NCI-H1694 treated with DMSO at 0.1 percent for 48 hours (cell line): ENCODE results near the gene SLC35E1.
"Not testable (repeated sequence)": the region's sequence is repeated elsewhere in the genome, so short reads cannot be mapped to it uniquely, and the experiment has no call there.

ENCODE experiments used
- DNase-seq: peaks from one replicate; lab custom pipeline; 2025; lab: John Stamatoyannopoulos, UW

Gene SLC35E1

GRCh38 chr19:16544473-16545231 is 27.6 kb downstream of the SLC35E1 start:
- DNase-seq = no peak

DNA sequence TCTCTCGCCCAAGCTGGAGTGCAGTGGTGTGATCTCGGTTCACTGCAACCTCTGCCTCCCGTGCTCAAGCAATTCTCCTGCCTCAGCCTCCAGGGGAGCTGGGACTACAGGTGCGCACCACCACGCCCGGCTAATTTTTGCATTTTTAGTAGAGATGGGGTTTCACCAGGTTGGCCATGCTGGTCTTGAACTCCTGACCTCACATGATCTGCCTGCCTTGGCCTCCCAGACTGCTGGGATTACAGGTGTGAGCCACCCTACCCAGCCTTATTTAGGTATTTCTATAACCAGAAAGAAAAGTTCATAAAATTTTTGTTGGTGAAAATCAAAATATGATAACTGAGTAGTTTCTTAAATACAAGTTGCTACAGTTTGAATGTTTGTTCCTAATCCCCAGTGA is 28.5 kb downstream of the SLC35E1 start:
- not testable (repeated sequence) for DNase-seq

DNA sequence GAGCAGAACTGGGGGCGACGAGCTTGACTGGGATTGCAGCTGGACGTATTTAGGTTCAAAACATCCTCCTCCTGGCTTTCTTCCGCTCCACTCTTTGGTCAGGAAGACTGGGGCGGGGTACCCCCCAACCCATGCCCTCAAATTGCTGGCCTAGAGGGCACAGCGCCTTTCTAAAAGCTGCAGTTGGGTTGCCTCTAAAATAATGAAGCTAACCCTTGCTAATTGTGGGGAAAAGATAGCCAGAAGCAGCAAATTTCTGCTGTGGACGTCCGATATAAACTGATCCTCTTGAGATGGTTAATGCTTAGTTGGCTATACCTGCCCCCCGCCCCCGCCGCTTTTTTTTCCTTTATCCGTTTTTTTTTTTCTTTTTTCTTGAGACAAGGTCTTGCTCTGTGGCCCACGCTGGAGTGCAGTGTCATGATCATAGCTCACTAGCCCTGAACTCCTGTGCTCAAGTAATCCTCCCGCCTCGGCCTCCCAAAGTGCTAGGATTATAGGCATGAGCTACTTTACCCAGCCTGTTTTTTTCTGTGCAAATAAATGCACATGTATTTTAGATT is 29.2 kb downstream of the SLC35E1 start:
- no peak for DNase-seq

GRCh38 chr19:16542045-16542909 is 29.9 kb downstream of the SLC35E1 start, which contains the start of gene CHERP:
CHERP (minus strand) TSS chr19:16542437; CDS start chr19:16542378, 59 bp downstream.
- peak; percentile 85 for DNase-seq

- DNase-seq = no peak
These were observed 30.6 kb downstream of the SLC35E1 start for GRCh38 chr19:16541526-16542044.

- DNase-seq = no peak
These were observed 31.3 kb downstream of the SLC35E1 start for GRCh38 chr19:16540948-16541347.

GRCh38 chr19:16537111-16537510 is 35.1 kb downstream of the SLC35E1 start:
- DNase-seq = no peak

DNA sequence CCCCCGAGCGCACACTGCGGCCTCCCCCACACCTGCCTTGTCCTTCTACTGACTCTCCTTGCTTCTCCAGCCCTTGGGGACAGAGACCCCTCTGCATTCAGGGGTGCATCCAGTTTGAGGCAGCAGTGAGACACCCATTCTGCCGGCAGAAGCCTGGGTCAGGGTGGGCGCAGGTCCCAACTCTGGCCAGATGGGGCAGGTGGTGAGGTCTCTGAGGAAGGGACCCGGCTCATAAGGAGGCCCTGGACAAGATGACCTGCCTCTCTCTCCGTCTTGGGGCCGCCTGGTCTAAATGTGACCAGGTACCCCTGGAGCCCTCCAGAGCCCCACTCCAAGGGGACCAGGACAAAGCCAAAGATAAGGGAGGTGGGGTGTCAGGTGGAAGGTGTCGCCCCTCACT is 36.1 kb downstream of the SLC35E1 start:
- DNase-seq = no peak

DNA sequence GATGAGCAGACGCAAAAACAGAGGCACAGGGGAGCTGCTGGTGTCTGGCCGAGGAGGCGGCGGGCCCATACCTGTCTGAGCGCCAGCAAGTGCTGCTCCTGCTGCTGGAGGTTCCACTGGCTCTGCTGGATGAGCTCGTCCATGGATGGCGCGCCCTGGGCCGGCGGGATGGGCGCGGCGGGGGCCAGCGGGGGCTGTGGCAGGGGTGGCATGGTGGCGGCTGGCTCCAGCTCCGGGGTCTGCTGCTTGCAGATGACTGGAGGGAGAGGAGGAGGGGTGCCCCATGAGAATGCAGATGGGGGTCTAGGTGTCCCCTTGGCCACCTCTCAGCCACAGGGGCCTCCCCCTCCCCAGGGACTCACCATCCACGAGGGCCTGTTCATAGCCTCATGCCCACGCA is 36.8 kb downstream of the SLC35E1 start:
- DNase-seq = no peak

GRCh38 chr19:16532440-16533234 is 39.6 kb downstream of the SLC35E1 start:
- DNase-seq = no peak

GRCh38 chr19:16531380-16531669 is 40.9 kb downstream of the SLC35E1 start:
- DNase-seq = no peak

GRCh38 chr19:16530540-16531379 is 41.5 kb downstream of the SLC35E1 start:
- DNase-seq = no peak

DNA sequence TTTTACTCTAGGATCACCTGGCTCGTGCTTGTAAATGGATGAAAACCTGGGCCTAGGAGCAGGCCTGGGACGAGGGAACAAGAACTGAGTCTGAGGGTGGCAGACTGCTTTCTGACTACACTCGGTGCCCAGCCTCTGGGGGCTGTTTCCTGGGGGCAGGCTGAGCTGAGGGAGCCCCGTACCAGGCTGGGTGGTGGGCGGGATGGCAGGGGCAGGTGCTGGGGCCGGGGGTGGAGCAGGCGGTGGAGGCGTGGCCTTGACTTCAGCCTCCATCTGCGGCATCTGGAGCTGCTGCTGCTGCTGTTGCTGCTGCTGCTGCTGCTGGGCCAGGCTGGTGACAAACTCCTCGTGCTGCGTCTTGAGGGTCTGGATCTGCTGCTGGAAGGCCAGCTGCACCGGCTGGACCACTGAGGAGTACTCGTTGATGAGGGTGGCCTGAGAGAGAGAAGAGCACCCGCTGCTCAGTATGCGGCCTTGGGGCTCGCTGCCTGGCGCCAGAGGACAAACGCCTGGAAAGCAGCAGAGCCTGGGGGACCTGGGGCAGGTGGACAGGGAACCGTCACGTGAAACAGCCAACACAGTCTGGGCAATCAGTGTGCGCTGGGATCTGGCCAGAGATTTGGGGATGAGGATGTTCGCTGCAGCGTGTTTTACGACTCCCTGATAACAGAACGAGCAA is 42.6 kb downstream of the SLC35E1 start:
- DNase-seq = no peak

DNA sequence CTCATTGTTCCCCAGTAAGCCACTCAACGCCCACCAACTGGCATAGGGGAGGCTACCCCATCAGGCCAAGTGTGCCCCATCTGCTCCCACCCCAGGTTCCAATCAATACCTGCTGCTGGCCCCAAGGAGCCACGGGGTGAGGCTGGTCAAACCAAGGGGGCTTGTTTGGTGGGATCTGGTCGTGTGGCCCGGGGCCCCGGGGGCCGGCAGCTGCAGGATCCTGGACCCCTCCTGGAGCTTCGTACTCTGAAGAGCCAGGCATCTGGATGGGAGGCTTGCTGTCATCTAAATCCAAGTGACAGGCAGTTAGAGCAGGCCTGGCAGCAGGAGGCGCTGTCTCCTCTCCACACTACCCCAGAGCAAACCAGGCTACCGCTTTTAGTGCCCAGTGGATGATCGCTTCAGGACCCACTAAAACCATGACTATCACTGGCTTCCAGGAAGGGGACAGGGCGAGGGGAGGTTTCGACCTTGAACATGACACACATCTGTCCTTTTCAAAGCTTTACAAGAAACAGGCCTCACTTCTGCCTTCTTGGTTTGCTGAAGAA is 44.2 kb downstream of the SLC35E1 start:
- DNase-seq = peak; percentile 16

- no peak for DNase-seq
These were observed 44.8 kb downstream of the SLC35E1 start for GRCh38 chr19:16527334-16527935.

GRCh38 chr19:16525751-16526481 is 46.3 kb downstream of the SLC35E1 start:
- no peak for DNase-seq

- no peak for DNase-seq
These were observed 47.1 kb downstream of the SLC35E1 start for GRCh38 chr19:16524991-16525734.
